CD4-positive, alpha-beta T cell treated with Interleukin-6 at 100 ng/mL for 8 hours (primary cell): ENCODE measurements around the gene LAPTM5.

ENCODE experiments used
- DNase-seq: peaks from one replicate; pipeline ENCODE4 v3.0.0-alpha.2; 2020; ENCODE audit warnings: mixed read lengths, low spot score

The LAPTM5 gene

GRCh38 chr1:30714536-30715090 lies 43.0 kb downstream of the LAPTM5 start:
- no peak for DNase-seq

GRCh38 chr1:30714025-30714424 lies 43.5 kb downstream of the LAPTM5 start:
- DNase-seq, result no peak

- DNase-seq, result no peak
Measured at GRCh38 chr1:30713311-30713710, 44.3 kb downstream of the LAPTM5 start.

GRCh38 chr1:30712583-30712982 lies 45.0 kb downstream of the LAPTM5 start:
- no peak for DNase-seq

- DNase-seq, result no peak
Measured at GRCh38 chr1:30710407-30710806, 47.2 kb downstream of the LAPTM5 start.

- no peak for DNase-seq
Measured at GRCh38 chr1:30708361-30708728, 49.2 kb downstream of the LAPTM5 start.

GRCh38 chr1:30707412-30708360 lies 49.9 kb downstream of the LAPTM5 start:
- peak; percentile 52 for DNase-seq

GRCh38 chr1:30706528-30706927 lies 51.0 kb downstream of the LAPTM5 start:
- no peak for DNase-seq

- DNase-seq, result no peak
Measured at GRCh38 chr1:30705698-30706097, 51.9 kb downstream of the LAPTM5 start.

GRCh38 chr1:30704765-30705509 lies 52.6 kb downstream of the LAPTM5 start:
- DNase-seq, result no peak

GRCh38 chr1:30704271-30704670 lies 53.3 kb downstream of the LAPTM5 start:
- DNase-seq, result no peak

- DNase-seq, result no peak
Measured at GRCh38 chr1:30702823-30703222, 54.8 kb downstream of the LAPTM5 start.

- DNase-seq, result no peak
Measured at GRCh38 chr1:30701258-30701633, 56.3 kb downstream of the LAPTM5 start.

- DNase-seq, result no peak
Measured at GRCh38 chr1:30700528-30701257, 56.9 kb downstream of the LAPTM5 start.

GRCh38 chr1:30699762-30700161 lies 57.8 kb downstream of the LAPTM5 start:
- DNase-seq, result no peak

- DNase-seq, result no peak
Measured at GRCh38 chr1:30698401-30698981, 59.1 kb downstream of the LAPTM5 start.

GRCh38 chr1:30697571-30698376 lies 59.8 kb downstream of the LAPTM5 start:
- DNase-seq, result no peak

- DNase-seq, result no peak
Measured at GRCh38 chr1:30696831-30697230, 60.7 kb downstream of the LAPTM5 start.

GRCh38 chr1:30695439-30695841 lies 62.1 kb downstream of the LAPTM5 start:
- no peak for DNase-seq

- DNase-seq, result no peak
Measured at GRCh38 chr1:30694280-30695175, 63.0 kb downstream of the LAPTM5 start.
